A549 (cell line): ENCODE measurements around the gene HACD1.

ENCODE experiments used
- CBX2 ChIP-seq: fragments of 200-600 bp; sonication (generic); IDR thresholded peaks from 2 replicates; pipeline ENCODE4 v1.6.1; 2016; ENCODE audit warnings: low read depth, mild to moderate bottlenecking, borderline replicate concordance
- CEBPB ChIP-seq, 2 experiments: fragments of >200 bp in 1 of 2; sonication (Bioruptor Twin) in 1 of 2; formaldehyde crosslinking in 1 of 2; IDR thresholded peaks; 2 replicates each; pipeline ENCODE4 v1.6.1; 2012 to 2016
- CHD2 ChIP-seq: fragments of 150-350 bp; IDR thresholded peaks from 2 replicates; pipeline ENCODE4 v1.6.1; 2014; ENCODE audit warnings: low read length; ENCODE audit not compliant: partially characterized antibody
- CHD4 ChIP-seq: fragments of 200-600 bp; sonication (generic); IDR thresholded peaks from 2 replicates; pipeline ENCODE4 v1.6.1; 2016; ENCODE audit warnings: antibody characterized with exemption, mild to moderate bottlenecking, borderline replicate concordance
- EP300 ChIP-seq, 2 experiments: fragments of >200 bp; sonication (Bioruptor Twin); formaldehyde crosslinking; IDR thresholded peaks; 2 replicates in 1 of 2; 3 replicates in 1 of 2; pipeline ENCODE4 v1.6.1; 2016 to 2017
- MAFK ChIP-seq: fragments of 450-650 bp; IDR thresholded peaks from 2 replicates; pipeline ENCODE4 v1.6.1; 2014; ENCODE audit not compliant: partially characterized antibody
- POLR2A ChIP-seq: IDR thresholded peaks from 2 replicates; pipeline ENCODE4 v1.6.1; 2012; ENCODE audit warnings: mild to moderate bottlenecking, low read length
- RARB ChIP-seq: fragments of 250-450 bp; sonication (Bioruptor Pico); IDR thresholded peaks from 2 replicates; pipeline ENCODE4 v1.8.0; 2021; ENCODE audit warnings: mild to moderate bottlenecking, moderate library complexity
- RFX5 ChIP-seq: fragments of 450-650 bp; IDR thresholded peaks from 2 replicates; pipeline ENCODE4 v1.7.1; 2014; ENCODE audit warnings: antibody characterized with exemption, mild to moderate bottlenecking, moderate library complexity
- RNF2 ChIP-seq: fragments of 200-600 bp; sonication (generic); IDR thresholded peaks from 2 replicates; pipeline ENCODE4 v1.6.1; 2016; ENCODE audit warnings: low read depth, mild to moderate bottlenecking, antibody characterized with exemption, moderate library complexity, borderline replicate concordance
- ZSCAN20 ChIP-seq: fragments of 250-450 bp; sonication (Bioruptor Pico); IDR thresholded peaks from 2 replicates; pipeline ENCODE4 v1.8.0; 2022; ENCODE audit warnings: mild to moderate bottlenecking, moderate library complexity
- TF ChIP-seq, protein P1 (sequence below): fragments of 200-600 bp; sonication (generic); IDR thresholded peaks from 2 replicates; pipeline ENCODE4 v1.6.1; 2016; ENCODE audit warnings: antibody characterized with exemption, mild to moderate bottlenecking, moderate library complexity
- TF ChIP-seq, protein P2 (sequence below): fragments of >200 bp; sonication (Bioruptor Twin); formaldehyde crosslinking; IDR thresholded peaks from 3 replicates; pipeline ENCODE4 v1.5.1; 2016
- TF ChIP-seq, protein P3 (sequence below): IDR thresholded peaks from 2 replicates; pipeline ENCODE4 v1.6.1; 2012

DNA sequence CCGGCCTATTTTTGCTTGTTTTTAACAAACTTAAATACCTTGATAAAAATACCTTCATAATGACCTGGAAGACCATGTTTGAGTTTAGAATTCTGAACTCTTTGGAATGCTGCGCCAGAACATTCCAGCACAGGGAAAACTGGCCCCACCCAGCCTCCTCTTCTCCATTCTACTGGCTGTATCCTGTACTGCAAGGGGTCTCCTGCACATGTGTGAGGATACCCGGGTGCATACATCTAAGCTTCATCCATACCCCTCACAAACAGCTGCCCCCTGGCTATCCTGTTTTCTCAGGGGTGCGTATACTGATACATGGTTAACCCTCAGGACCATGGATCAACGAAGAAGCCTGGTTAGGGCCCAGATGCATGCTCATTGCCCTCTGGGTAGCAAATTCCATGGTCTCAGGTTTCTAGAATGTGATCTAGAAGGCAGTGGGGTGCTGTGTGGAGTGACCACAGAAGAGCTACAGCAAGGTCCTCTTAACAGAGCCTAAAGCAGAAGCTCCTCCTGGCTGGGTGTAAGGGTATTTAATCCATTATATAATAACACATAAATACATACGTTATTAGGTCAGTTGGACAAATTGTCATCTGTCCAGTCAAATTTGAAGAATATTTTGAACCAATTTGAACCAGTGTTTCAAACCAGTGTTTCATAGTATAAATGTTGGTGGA lies 26.1 kb downstream of the HACD1 start:
- TF ChIP-seq, protein P1, sequence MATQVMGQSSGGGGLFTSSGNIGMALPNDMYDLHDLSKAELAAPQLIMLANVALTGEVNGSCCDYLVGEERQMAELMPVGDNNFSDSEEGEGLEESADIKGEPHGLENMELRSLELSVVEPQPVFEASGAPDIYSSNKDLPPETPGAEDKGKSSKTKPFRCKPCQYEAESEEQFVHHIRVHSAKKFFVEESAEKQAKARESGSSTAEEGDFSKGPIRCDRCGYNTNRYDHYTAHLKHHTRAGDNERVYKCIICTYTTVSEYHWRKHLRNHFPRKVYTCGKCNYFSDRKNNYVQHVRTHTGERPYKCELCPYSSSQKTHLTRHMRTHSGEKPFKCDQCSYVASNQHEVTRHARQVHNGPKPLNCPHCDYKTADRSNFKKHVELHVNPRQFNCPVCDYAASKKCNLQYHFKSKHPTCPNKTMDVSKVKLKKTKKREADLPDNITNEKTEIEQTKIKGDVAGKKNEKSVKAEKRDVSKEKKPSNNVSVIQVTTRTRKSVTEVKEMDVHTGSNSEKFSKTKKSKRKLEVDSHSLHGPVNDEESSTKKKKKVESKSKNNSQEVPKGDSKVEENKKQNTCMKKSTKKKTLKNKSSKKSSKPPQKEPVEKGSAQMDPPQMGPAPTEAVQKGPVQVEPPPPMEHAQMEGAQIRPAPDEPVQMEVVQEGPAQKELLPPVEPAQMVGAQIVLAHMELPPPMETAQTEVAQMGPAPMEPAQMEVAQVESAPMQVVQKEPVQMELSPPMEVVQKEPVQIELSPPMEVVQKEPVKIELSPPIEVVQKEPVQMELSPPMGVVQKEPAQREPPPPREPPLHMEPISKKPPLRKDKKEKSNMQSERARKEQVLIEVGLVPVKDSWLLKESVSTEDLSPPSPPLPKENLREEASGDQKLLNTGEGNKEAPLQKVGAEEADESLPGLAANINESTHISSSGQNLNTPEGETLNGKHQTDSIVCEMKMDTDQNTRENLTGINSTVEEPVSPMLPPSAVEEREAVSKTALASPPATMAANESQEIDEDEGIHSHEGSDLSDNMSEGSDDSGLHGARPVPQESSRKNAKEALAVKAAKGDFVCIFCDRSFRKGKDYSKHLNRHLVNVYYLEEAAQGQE = no peak
- TF ChIP-seq, protein P2, sequence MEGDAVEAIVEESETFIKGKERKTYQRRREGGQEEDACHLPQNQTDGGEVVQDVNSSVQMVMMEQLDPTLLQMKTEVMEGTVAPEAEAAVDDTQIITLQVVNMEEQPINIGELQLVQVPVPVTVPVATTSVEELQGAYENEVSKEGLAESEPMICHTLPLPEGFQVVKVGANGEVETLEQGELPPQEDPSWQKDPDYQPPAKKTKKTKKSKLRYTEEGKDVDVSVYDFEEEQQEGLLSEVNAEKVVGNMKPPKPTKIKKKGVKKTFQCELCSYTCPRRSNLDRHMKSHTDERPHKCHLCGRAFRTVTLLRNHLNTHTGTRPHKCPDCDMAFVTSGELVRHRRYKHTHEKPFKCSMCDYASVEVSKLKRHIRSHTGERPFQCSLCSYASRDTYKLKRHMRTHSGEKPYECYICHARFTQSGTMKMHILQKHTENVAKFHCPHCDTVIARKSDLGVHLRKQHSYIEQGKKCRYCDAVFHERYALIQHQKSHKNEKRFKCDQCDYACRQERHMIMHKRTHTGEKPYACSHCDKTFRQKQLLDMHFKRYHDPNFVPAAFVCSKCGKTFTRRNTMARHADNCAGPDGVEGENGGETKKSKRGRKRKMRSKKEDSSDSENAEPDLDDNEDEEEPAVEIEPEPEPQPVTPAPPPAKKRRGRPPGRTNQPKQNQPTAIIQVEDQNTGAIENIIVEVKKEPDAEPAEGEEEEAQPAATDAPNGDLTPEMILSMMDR = no peak
- TF ChIP-seq POLR2A = no peak
- TF ChIP-seq CEBPB (IDR thresholded peaks at IDR 0.05) = no peak
- no peak for TF ChIP-seq MAFK
- TF ChIP-seq, protein P3, sequence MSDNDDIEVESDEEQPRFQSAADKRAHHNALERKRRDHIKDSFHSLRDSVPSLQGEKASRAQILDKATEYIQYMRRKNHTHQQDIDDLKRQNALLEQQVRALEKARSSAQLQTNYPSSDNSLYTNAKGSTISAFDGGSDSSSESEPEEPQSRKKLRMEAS = no peak
- TF ChIP-seq ZSCAN20 (CRISPR knock-in tag) = no peak
- TF ChIP-seq RNF2 = no peak
- no peak for TF ChIP-seq EP300 (IDR thresholded peaks at IDR 0.05)
- TF ChIP-seq CBX2 = no peak
- no peak for TF ChIP-seq CHD2
- TF ChIP-seq RFX5 = no peak
- TF ChIP-seq CHD4 = no peak
- no peak for TF ChIP-seq RARB (CRISPR knock-in tag)
